GM21515 (cell line): ENCODE measurements around the gene ZNF836.

Experiments used
- ATAC-seq: cut with Tn5 transposase; IDR thresholded peaks from one replicate; pipeline ENCODE4 v1.9.1; 2021; ENCODE audit not compliant: unreplicated experiment

Gene ZNF836

GRCh38 chr19:52188822-52189734 is 17.7 kb upstream of the ZNF836 start:
- ATAC-seq, result peak; percentile 8

GRCh38 chr19:52187407-52187806 is 16.0 kb upstream of the ZNF836 start:
- ATAC-seq, result no peak

- no peak for ATAC-seq
These were observed 5.2 kb upstream of the ZNF836 start for GRCh38 chr19:52176574-52176973.

GRCh38 chr19:52172347-52172746 is 926 bp upstream of the ZNF836 start:
- no peak for ATAC-seq

- peak; percentile 23 for ATAC-seq
These were observed 529 bp downstream of the ZNF836 start for GRCh38 chr19:52170863-52171320.

GRCh38 chr19:52170304-52170703 is 1.1 kb downstream of the ZNF836 start:
- no peak for ATAC-seq

GRCh38 chr19:52155596-52156359 is 15.6 kb downstream of the ZNF836 start:
- ATAC-seq, result no peak

- no peak for ATAC-seq
These were observed 23.2 kb downstream of the ZNF836 start for GRCh38 chr19:52148256-52148655.

- no peak for ATAC-seq
These were observed 29.3 kb downstream of the ZNF836 start for GRCh38 chr19:52142001-52142595.

GRCh38 chr19:52141203-52141602 is 30.2 kb downstream of the ZNF836 start:
- ATAC-seq, result no peak

GRCh38 chr19:52140032-52140710 is 31.2 kb downstream of the ZNF836 start:
- peak; percentile 86 for ATAC-seq

GRCh38 chr19:52139252-52140031 is 32.0 kb downstream of the ZNF836 start, which contains the start of gene ZNF616:
ZNF616 (minus strand) TSS chr19:52139938; CDS start chr19:52130512, 9,426 bp downstream.
- ATAC-seq, result peak; percentile 30

GRCh38 chr19:52138983-52139251 is 32.5 kb downstream of the ZNF836 start:
- no peak for ATAC-seq

- no peak for ATAC-seq
These were observed 33.0 kb downstream of the ZNF836 start for GRCh38 chr19:52138278-52138982.

- no peak for ATAC-seq
These were observed 51.1 kb downstream of the ZNF836 start for GRCh38 chr19:52120286-52120685.

GRCh38 chr19:52115526-52116053 is 55.8 kb downstream of the ZNF836 start:
- no peak for ATAC-seq

- ATAC-seq, result no peak
These were observed 56.7 kb downstream of the ZNF836 start for GRCh38 chr19:52114691-52115090.

GRCh38 chr19:52112624-52113023 is 58.8 kb downstream of the ZNF836 start:
- ATAC-seq, result no peak

- ATAC-seq, result no peak
These were observed 60.6 kb downstream of the ZNF836 start for GRCh38 chr19:52110780-52111179.
